ENCODE data around the gene LRRN3. TPM values are rescaled to one million over a fixed set of nuclear protein-coding genes. Genes with fewer than 3 reads are reported as not detected.

LRRN3 gene
- polyA plus RNA-seq, 1 donor = 8.0 TPM

DNA sequence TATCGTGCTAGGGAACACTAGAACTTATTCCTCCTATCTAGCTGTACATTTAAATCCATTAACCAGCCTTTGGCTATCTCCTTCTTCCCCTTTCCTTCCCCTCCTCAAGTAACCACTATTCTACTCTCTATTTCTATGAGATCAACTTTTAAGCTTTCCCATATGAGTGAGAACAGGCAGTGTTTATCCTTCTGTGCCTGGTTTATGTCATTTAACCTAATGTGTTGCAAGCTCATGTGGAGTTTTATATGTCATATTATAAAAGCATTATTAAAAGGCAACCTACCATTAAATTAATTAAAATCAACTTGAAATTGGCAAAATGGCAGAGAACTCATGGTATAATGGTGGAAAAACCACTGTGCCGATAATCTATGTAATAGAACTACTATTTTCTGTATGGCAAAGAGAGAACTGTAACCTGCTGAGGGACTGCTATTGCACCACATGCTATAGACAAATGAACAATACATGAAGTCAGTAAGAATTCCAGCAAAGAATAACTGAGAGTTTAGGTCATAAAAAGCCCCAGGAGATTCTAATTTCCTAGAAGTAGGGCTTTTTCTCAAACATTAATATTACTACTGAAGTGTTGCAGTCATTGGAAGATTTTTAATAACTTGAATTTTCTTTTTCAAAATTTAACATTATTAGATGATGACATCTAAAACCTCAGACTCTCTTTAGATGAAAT lies 81.8 kb downstream of the LRRN3 start:
- DNase-seq = peak; percentile 54

DNA sequence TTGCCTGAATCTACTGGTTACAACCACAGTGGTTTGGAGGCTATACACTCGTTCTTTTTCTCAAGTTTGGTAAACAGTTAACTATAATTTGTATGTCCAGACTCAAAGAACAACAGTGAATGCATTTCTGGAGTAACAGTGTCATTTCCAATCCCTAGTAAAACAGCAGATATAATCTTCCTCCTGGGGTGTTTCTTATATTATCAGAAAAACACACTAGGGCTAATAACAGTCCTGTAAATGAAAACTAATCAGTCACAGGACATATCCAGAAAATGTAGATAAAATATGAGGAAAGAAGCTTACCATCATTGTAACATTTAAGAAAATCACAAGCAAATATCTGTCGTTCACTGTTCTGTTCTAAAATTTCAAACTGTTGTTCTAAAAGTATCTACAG lies 82.6 kb downstream of the LRRN3 start:
- no peak for DNase-seq

DNA sequence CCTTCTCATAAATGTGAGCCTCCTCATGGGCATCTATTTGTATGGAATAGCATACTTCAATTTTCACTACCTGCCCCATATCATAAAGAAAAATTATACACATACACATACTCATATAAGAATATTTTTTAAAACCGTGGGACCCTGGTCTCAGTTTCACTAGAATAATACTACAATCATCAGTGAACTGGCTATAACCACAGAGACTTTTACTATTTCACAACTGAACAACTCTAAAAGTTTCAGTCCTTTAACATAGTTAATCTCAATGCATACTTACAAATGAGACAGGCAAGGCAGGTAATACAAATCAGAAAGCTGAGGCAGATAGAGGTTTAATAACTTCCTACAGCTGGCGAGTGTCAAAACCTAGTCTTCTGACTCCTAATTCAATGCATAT lies 83.1 kb downstream of the LRRN3 start:
- no peak for DNase-seq

DNA sequence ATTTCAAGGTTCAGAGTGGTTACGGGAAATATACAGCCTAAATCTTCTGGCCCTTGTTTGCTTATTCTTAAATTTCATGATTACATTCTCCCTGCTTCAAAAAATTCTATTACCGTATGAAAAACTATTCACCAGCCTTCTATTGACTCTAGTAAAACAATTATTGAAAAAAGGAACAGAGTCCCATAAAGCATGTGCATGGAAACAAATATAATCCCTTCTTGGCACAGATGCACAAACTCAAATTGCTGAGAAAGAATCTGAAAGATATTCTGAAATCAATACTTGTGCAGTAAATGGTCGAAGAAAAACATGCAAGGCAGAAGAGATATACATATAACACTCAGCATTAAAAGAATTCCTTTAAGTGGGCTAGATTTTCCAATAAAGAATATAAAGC lies 83.6 kb downstream of the LRRN3 start:
- DNase-seq = no peak
